ENCODE measurements around the gene SLC7A7. TPM values are rescaled to one million over a fixed set of nuclear protein-coding genes. Genes with fewer than 3 reads are reported as not detected.
A peak's percentile ranks its signal among the peaks of the same experiment; 100 is the strongest.
"Not testable (repeated sequence)": the region's sequence is repeated elsewhere in the genome, so short reads cannot be mapped to it uniquely, and the experiment has no call there.

SLC7A7 gene
- polyA plus RNA-seq, 1 donor, result 25.7 TPM

GRCh38 chr14:22844221-22845102, 29.2 kb upstream of the SLC7A7 start:
- no peak for DNase-seq (ENCODE audit: low read depth)

- DNase-seq (ENCODE audit: low read depth), result no peak
Observed at GRCh38 chr14:22843123-22843925, 28.1 kb upstream of the SLC7A7 start.

GRCh38 chr14:22842211-22843122, 27.2 kb upstream of the SLC7A7 start:
- no peak for DNase-seq (ENCODE audit: low read depth)

DNA sequence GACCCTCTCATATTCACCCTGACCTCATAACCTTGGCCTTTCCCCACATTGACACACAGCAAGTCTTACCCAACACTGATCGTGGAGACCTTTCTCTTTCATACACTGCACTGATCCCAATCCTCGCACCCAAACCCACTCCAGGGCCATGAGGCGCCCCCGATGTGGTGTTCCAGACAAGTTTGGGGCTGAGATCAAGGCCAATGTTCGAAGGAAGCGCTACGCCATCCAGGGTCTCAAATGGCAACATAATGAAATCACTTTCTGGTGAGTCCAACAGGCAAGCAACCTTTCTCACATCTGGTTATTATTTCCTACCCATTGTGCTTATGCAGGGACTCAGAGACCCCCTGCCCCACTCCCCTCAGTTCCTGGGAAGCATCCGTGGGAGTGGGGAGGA, 26.5 kb upstream of the SLC7A7 start:
- no peak for DNase-seq (ENCODE audit: low read depth)

DNA sequence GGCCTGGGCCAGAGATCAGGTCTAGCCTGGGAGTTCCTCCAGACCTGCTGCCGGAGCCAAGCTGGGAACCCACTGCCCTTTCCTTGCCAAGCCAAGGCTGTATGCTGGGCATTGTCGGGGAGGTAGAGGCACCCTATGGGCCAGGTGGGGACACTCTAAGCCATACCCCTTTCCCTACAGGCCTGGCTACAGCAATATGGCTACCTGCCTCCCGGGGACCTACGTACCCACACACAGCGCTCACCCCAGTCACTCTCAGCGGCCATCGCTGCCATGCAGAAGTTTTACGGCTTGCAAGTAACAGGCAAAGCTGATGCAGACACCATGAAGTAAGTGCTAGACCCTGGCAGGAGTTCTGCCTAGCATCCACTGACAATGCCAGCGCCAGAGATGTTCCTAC, 26.1 kb upstream of the SLC7A7 start:
- no peak for DNase-seq (ENCODE audit: low read depth)

DNA sequence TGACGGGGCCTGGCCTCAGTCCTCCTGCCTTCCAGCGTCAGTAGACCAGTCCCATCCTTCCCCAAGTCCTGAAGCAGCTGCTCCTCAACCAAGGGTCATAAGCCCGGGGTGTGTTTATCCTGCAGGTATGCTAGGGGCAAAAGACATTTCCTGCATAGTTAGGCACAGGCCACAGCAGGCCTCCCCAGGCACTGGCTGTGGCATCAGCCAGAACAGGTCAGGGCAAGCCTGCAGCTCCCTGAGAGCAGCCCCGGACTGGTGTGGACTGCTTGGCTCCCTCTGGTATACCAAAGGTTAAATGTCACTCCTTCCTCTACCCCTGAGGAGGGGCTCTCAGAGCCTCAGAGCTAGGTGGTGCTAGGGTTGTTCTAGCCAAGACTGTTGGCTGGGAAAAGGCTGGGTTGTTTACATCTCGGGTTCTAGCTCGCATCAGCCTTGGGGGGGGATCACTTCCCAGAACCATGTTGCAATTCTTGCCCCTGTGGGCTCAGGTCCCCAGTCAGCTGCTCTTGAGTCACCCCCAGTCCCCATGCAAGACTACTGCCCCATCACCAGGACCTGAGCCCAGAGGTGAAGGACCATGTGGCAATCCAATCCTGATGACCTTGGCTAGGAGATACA, 24.0 kb upstream of the SLC7A7 start:
- no peak for DNase-seq (ENCODE audit: low read depth)

- DNase-seq (ENCODE audit: low read depth), result no peak
Observed at GRCh38 chr14:22838631-22839041, 23.4 kb upstream of the SLC7A7 start.

- DNase-seq (ENCODE audit: low read depth), result no peak
Observed at GRCh38 chr14:22837750-22838538, 22.7 kb upstream of the SLC7A7 start.

DNA sequence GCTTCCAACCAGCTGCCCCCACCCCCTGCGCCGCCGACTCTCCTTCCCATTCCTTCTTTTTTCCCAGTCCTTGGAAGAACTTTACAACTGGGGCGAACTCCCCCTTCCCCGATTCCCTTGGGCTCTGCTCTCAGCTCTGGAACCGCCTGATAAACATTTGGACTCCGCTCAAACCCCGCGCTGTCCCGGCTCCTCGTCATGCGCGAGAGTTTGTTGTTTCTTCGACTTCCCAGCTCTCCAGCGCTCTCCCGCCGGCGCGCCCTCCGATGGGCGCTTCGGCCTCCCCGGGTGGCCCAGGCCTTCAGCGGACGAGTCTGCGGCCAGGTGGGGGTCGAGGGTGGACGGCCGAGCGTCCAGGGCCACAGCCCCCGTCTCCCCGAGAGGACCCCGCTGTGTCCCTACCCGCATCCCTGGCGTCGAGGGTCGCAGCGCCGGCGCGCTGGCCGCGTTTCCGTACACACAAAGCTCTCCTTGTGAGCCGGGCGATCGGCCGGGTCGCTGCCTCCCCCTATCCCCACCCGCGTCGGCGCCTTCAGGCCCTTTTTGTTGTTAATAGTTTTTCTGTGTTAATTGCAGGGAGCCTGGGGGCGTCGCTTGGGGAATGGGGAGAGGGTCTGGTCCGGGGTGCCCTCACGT, 22.0 kb upstream of the SLC7A7 start:
- DNase-seq (ENCODE audit: low read depth), result no peak

GRCh38 chr14:22836301-22837113, 21.3 kb upstream of the SLC7A7 start, which contains the start of gene MMP14:
Gene MMP14, plus strand, starts transcription at chr14:22836585. Its CDS starts 233 bp downstream, at chr14:22836818.
- no peak for DNase-seq (ENCODE audit: low read depth)

DNA sequence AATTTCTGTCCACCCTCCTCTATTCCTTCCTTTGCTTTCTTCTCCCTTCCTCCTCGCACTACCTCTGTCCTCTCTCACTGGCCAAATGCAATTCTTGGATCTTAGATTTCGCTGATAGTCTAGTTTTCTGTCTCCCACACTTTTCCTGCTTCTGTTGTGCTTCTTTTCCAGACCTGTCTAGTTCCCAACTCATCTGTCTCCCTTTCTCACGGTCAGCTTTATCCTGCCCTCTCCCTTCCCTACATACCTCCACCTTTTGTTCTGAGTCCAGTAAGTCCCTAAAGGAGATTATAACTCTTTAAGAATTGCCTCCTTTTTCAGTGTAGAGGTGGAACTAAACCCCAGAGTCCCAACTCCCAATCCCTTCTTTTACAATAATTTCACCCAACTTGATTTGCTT, 20.3 kb upstream of the SLC7A7 start:
- DNase-seq (ENCODE audit: low read depth), result no peak

- no peak for DNase-seq (ENCODE audit: low read depth)
Observed at GRCh38 chr14:22830443-22831010, 15.3 kb upstream of the SLC7A7 start.

DNA sequence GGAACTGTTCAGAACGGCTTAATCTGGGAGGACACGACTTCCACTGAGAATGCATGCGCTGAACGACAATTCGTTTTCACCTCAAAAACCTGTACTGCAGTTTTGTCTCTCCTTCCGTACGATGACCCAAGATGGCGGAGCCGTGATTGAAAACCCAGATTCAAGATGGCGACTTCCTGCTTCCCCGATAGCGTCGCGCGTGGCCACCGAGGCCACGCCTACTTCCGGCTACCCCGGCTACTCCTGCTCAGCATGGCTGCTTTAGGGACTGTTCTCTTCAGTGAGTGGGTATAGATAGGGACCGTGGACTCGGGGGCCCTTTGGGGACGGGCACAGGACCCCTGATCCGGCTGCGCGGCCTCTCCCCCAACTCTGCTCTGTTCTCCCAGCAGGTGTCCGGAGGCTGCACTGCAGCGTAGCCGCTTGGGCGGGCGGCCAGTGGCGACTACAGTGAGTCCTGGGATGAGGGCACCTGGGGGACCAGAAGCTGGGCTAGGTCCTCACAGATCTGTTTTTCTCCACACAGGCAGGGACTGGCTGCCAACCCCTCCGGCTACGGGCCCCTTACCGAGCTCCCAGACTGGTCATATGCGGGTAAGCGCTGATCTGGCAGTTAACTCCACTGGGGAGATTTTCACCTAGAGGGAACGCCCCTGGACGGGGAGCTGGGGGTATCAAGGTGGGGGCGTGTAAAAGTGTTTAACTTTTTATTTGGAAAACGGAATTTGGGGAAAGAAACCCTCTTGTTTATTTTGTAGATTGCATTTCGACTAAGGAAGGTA, 14.6 kb upstream of the SLC7A7 start, which contains the start of gene MRPL52:
Gene MRPL52 (plus strand): TSS at position 227 of the 782 bp plus-strand sequence. CDS start 26 bp downstream, at position 253.
- DNase-seq (ENCODE audit: low read depth), result peak; percentile 95

GRCh38 chr14:22829076-22829660, 13.9 kb upstream of the SLC7A7 start:
- not testable (repeated sequence) for DNase-seq (ENCODE audit: low read depth)

GRCh38 chr14:22824711-22825359, 9.6 kb upstream of the SLC7A7 start:
- no peak for DNase-seq (ENCODE audit: low read depth)

GRCh38 chr14:22822571-22823098, 7.4 kb upstream of the SLC7A7 start:
- DNase-seq (ENCODE audit: low read depth), result peak; percentile 76
